ENCODE results near the gene FGF14.

- TF ChIP-seq GATA3 (IDR thresholded peaks at IDR 0.05; ENCODE audit: low read depth, low read length), result no peak
- no peak for TF ChIP-seq GATA2 (IDR thresholded peaks at IDR 0.05; ENCODE audit: low read depth, low read length)
These were observed 356.1 kb downstream of the FGF14 start for GRCh38 chr13:102045731-102046130.
